Measurements from ENCODE around the gene NXF2. TPM values are rescaled to one million over a fixed set of nuclear protein-coding genes. Genes with fewer than 3 reads are reported as not detected.
"Not testable (repeated sequence)": the region's sequence is repeated elsewhere in the genome, so short reads cannot be mapped to it uniquely, and the experiment has no call there.

The NXF2 gene
- total RNA-seq, result not detected
- long read RNA-seq, result 0 reads

GRCh38 chrX:102246893-102247292 lies at the start of gene NXF2:
Gene NXF2, plus strand, starts transcription at chrX:102247167. Its CDS starts 59,912 bp downstream, at chrX:102307079.
- intact Hi-C loops (cut with micrococcal nuclease); DNase-seq; ATAC-seq: not testable (repeated sequence)

GRCh38 chrX:102207940-102208339 lies 39.0 kb upstream of the NXF2 start:
- DNase-seq; intact Hi-C loops (cut with micrococcal nuclease): not testable (repeated sequence)
- ATAC-seq, result peak; percentile 45

- intact Hi-C loops (cut with micrococcal nuclease); ATAC-seq; DNase-seq: not testable (repeated sequence)
These were observed 32.0 kb upstream of the NXF2 start, which contains the start of gene TCP11X1 for GRCh38 chrX:102214986-102215385. Gene TCP11X1, plus strand, starts transcription at chrX:102215301.

- DNase-seq; intact Hi-C loops (cut with micrococcal nuclease); ATAC-seq: not testable (repeated sequence)
These were observed 30.5 kb upstream of the NXF2 start for GRCh38 chrX:102216497-102216896.

- intact Hi-C loops (cut with micrococcal nuclease); DNase-seq: not testable (repeated sequence)
These were observed 11.3 kb upstream of the NXF2 start for GRCh38 chrX:102235678-102236077.

GRCh38 chrX:102240265-102240664 lies 6.7 kb upstream of the NXF2 start:
- intact Hi-C loops (cut with micrococcal nuclease); ATAC-seq; DNase-seq: not testable (repeated sequence)

More at GRCh38 chrX:102235678-102236077, 11.3 kb upstream of the NXF2 start:
- ATAC-seq, result not testable (repeated sequence)

- intact Hi-C loops (cut with micrococcal nuclease); ATAC-seq; DNase-seq: not testable (repeated sequence)
These were observed 25.3 kb downstream of the NXF2 start for GRCh38 chrX:102272231-102272630.

- ATAC-seq (no peak), DNase-seq (no peak)
- intact Hi-C loops (cut with micrococcal nuclease), result no loop called here
These were observed 91.2 kb downstream of the NXF2 start for GRCh38 chrX:102338162-102338561.

- ATAC-seq, result no peak
- intact Hi-C loops (cut with micrococcal nuclease), result no loop called here
- no peak for DNase-seq
These were observed 92.6 kb downstream of the NXF2 start for GRCh38 chrX:102339312-102340298.

GRCh38 chrX:102341867-102342266 lies 94.9 kb downstream of the NXF2 start:
- intact Hi-C loops (cut with micrococcal nuclease), result no loop called here
- ATAC-seq (no peak), DNase-seq (no peak)

- intact Hi-C loops (cut with micrococcal nuclease), result no loop called here
- DNase-seq (peak; percentile 38), ATAC-seq (no peak)
These were observed 98.9 kb downstream of the NXF2 start for GRCh38 chrX:102345916-102346315.

Other genes starting within 250 kb of the NXF2 start
- gene TCEAL2, start 121.5 kb upstream of the NXF2 start, total RNA-seq, result not detected
- gene TCEAL6, start 104.7 kb upstream of the NXF2 start, total RNA-seq, result not detected
- gene BEX5, start 91.2 kb upstream of the NXF2 start, total RNA-seq, result 0.40 TPM
- not detected for gene TCP11X1, start 31.9 kb upstream of the NXF2 start, total RNA-seq
- not detected for gene NXF2B, start 192.8 kb downstream of the NXF2 start, total RNA-seq
- not detected for gene TCP11X2, start 224.6 kb downstream of the NXF2 start, total RNA-seq

Measured in left ventricle myocardium superior (tissue), 1 donor.